SK-N-SH treated with all-trans-retinoic acid at 6 μM for 48 hours (cell line): Measurements from ENCODE around the gene ZACN.

Experiments used
- BACH2 ChIP-seq: fragments of 250-450 bp; sonication (Bioruptor Pico); IDR thresholded peaks from 2 replicates; pipeline ENCODE4 v1.9.0; 2021; ENCODE audit warnings: mild to moderate bottlenecking, borderline replicate concordance
- CSRNP3 ChIP-seq: fragments of 250-450 bp; sonication (Bioruptor Pico); IDR thresholded peaks from 2 replicates; pipeline ENCODE4 v1.5.1; 2021; ENCODE audit warnings: mild to moderate bottlenecking, moderate library complexity
- PATZ1 ChIP-seq: fragments of 250-450 bp; sonication (Bioruptor Pico); IDR thresholded peaks from 2 replicates; pipeline ENCODE4 v1.8.0; 2020; ENCODE audit warnings: mild to moderate bottlenecking, moderate library complexity, borderline replicate concordance
- POU6F1 ChIP-seq: fragments of 250-450 bp; sonication (Bioruptor Pico); IDR thresholded peaks from 2 replicates; pipeline ENCODE4 v1.8.0; 2021; ENCODE audit warnings: low read depth, mild to moderate bottlenecking, moderate library complexity, borderline replicate concordance
- RARB ChIP-seq: fragments of 250-450 bp; sonication (Bioruptor Pico); IDR thresholded peaks from 2 replicates; pipeline ENCODE4 v1.8.0; 2021; ENCODE audit warnings: mild to moderate bottlenecking, moderate library complexity
- TSHZ2 ChIP-seq: fragments of 250-450 bp; sonication (Bioruptor Pico); IDR thresholded peaks from 2 replicates; pipeline ENCODE4 v1.5.0; 2020; ENCODE audit warnings: mild to moderate bottlenecking, moderate library complexity
- ZC3H10 ChIP-seq: fragments of 250-450 bp; sonication (Bioruptor Pico); IDR thresholded peaks from 2 replicates; pipeline ENCODE4 v1.5.1; 2021; ENCODE audit warnings: mild to moderate bottlenecking, moderate library complexity
- ZFP3 ChIP-seq: fragments of 250-450 bp; sonication (Bioruptor Pico); IDR thresholded peaks from 2 replicates; pipeline ENCODE4 v1.5.0; 2020; ENCODE audit warnings: mild to moderate bottlenecking, moderate library complexity
- ZNF70 ChIP-seq: fragments of 450-650 bp; formaldehyde crosslinking; IDR thresholded peaks from 2 replicates; pipeline ENCODE4 v1.5.0; 2020; ENCODE audit warnings: mild to moderate bottlenecking, moderate library complexity

- TF ChIP-seq POU6F1 (CRISPR knock-in tag), result no peak
- no peak for TF ChIP-seq PATZ1
- TF ChIP-seq RARB, result no peak
- TF ChIP-seq ZNF70 (CRISPR knock-in tag), result no peak
- TF ChIP-seq CSRNP3 (CRISPR knock-in tag), result no peak
- TF ChIP-seq TSHZ2 (CRISPR knock-in tag), result no peak
- TF ChIP-seq BACH2 (CRISPR knock-in tag), result no peak
- TF ChIP-seq ZFP3 (CRISPR knock-in tag), result no peak
- TF ChIP-seq ZC3H10 (CRISPR knock-in tag), result no peak
Measured at GRCh38 chr17:76082326-76083251, 3.6 kb downstream of the ZACN start.
